Measurements from ENCODE around the gene PSMA6. TPM values are rescaled to one million over a fixed set of nuclear protein-coding genes. Genes with fewer than 3 reads are reported as not detected.

PSMA6 gene
- total and polyA plus RNA-seq, 2 of the 13 experiments (the other 11 are each of a cell fraction or from before 2014, with no cell fraction given), result 525 to 1,109 TPM

DNA sequence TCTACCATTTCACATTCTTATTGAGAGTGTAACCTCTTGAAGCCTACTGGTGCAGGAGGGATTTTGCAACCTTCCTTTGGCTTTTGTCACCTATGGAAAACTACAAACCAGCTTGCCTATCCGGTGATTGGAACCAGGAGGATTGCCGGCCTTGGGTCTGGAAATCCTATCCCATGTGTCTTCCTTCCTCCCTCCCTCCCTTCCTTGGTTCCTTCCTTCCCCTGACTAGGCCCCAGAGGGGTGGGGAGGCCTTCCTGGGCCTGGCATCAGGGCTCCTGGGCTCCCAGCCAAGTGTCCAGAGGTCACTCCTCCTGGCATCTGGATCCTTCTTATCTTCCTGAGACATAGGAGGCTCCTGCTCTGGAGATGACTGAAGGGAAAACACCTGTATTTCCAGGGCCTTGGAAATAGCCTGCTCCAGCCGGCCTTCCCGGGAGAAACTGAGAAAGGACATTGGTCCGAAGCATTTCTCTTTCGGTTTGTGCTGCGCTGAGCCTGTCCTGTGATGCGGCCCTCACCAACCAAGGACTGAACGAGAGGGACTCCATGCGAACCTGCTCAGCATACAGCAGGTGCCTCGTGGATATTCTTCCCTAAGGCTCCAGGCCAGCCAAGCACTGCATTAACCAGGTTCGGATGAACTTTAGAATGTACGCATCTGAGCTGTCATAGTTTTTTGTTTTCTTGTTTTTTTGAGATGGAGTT lies 43.4 kb downstream of the PSMA6 start (continued):
- TF ChIP-seq, protein P1, sequence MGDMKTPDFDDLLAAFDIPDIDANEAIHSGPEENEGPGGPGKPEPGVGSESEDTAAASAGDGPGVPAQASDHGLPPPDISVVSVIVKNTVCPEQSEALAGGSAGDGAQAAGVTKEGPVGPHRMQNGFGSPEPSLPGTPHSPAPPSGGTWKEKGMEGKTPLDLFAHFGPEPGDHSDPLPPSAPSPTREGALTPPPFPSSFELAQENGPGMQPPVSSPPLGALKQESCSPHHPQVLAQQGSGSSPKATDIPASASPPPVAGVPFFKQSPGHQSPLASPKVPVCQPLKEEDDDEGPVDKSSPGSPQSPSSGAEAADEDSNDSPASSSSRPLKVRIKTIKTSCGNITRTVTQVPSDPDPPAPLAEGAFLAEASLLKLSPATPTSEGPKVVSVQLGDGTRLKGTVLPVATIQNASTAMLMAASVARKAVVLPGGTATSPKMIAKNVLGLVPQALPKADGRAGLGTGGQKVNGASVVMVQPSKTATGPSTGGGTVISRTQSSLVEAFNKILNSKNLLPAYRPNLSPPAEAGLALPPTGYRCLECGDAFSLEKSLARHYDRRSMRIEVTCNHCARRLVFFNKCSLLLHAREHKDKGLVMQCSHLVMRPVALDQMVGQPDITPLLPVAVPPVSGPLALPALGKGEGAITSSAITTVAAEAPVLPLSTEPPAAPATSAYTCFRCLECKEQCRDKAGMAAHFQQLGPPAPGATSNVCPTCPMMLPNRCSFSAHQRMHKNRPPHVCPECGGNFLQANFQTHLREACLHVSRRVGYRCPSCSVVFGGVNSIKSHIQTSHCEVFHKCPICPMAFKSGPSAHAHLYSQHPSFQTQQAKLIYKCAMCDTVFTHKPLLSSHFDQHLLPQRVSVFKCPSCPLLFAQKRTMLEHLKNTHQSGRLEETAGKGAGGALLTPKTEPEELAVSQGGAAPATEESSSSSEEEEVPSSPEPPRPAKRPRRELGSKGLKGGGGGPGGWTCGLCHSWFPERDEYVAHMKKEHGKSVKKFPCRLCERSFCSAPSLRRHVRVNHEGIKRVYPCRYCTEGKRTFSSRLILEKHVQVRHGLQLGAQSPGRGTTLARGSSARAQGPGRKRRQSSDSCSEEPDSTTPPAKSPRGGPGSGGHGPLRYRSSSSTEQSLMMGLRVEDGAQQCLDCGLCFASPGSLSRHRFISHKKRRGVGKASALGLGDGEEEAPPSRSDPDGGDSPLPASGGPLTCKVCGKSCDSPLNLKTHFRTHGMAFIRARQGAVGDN (CRISPR knock-in tag; IDR thresholded peaks at IDR 0.05), result peak; percentile 74
- TF ChIP-seq SMAD1 (CRISPR knock-in tag; IDR thresholded peaks at IDR 0.05; ENCODE audit: borderline replicate concordance, low read depth) (no peak), U2AF2 (IDR thresholded peaks at IDR 0.05; ENCODE audit: low read depth, low read length) (peak; percentile 75; the same call in 1 of the 2 replicates), POGZ (CRISPR knock-in tag; IDR thresholded peaks at IDR 0.05) (no peak), HMG20B (CRISPR knock-in tag; conservative IDR thresholded peaks at IDR 0.05) (peak; percentile 41; the same call in 1 of the 2 replicates), ZNF232 (CRISPR knock-in tag; IDR thresholded peaks at IDR 0.05; ENCODE audit: borderline replicate concordance) (peak; percentile 94; the same call in 1 of the 2 replicates), KDM6A (CRISPR knock-in tag; IDR thresholded peaks at IDR 0.05; ENCODE audit: low read depth) (0 out of 2 replicates have a peak, but pooled peaks have one; percentile 17), ZNF501 (CRISPR knock-in tag; IDR thresholded peaks at IDR 0.05) (no peak), ZMYM4 (CRISPR knock-in tag; IDR thresholded peaks at IDR 0.05) (no peak), RXRB (CRISPR knock-in tag; IDR thresholded peaks at IDR 0.05; ENCODE audit: borderline replicate concordance) (peak; percentile 70), ZNF30 (CRISPR knock-in tag; IDR thresholded peaks at IDR 0.05) (no peak), ZBTB3 (CRISPR knock-in tag; IDR thresholded peaks at IDR 0.05; ENCODE audit: borderline replicate concordance, low read depth) (no peak), SMARCC2 (IDR thresholded peaks at IDR 0.05) (no peak), NFIB (CRISPR knock-in tag; IDR thresholded peaks at IDR 0.05; ENCODE audit: borderline replicate concordance) (no peak), CBFB (CRISPR knock-in tag; IDR thresholded peaks at IDR 0.05) (0 out of 2 replicates have a peak, but pooled peaks have one; percentile 40), MEF2D (CRISPR knock-in tag; IDR thresholded peaks at IDR 0.05) (no peak), PITX1 (CRISPR knock-in tag; IDR thresholded peaks at IDR 0.05) (peak; percentile 74)
- TF ChIP-seq, protein P2, sequence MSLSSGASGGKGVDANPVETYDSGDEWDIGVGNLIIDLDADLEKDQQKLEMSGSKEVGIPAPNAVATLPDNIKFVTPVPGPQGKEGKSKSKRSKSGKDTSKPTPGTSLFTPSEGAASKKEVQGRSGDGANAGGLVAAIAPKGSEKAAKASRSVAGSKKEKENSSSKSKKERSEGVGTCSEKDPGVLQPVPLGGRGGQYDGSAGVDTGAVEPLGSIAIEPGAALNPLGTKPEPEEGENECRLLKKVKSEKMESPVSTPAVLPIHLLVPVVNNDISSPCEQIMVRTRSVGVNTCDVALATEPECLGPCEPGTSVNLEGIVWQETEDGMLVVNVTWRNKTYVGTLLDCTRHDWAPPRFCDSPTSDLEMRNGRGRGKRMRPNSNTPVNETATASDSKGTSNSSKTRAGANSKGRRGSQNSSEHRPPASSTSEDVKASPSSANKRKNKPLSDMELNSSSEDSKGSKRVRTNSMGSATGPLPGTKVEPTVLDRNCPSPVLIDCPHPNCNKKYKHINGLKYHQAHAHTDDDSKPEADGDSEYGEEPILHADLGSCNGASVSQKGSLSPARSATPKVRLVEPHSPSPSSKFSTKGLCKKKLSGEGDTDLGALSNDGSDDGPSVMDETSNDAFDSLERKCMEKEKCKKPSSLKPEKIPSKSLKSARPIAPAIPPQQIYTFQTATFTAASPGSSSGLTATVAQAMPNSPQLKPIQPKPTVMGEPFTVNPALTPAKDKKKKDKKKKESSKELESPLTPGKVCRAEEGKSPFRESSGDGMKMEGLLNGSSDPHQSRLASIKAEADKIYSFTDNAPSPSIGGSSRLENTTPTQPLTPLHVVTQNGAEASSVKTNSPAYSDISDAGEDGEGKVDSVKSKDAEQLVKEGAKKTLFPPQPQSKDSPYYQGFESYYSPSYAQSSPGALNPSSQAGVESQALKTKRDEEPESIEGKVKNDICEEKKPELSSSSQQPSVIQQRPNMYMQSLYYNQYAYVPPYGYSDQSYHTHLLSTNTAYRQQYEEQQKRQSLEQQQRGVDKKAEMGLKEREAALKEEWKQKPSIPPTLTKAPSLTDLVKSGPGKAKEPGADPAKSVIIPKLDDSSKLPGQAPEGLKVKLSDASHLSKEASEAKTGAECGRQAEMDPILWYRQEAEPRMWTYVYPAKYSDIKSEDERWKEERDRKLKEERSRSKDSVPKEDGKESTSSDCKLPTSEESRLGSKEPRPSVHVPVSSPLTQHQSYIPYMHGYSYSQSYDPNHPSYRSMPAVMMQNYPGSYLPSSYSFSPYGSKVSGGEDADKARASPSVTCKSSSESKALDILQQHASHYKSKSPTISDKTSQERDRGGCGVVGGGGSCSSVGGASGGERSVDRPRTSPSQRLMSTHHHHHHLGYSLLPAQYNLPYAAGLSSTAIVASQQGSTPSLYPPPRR (CRISPR knock-in tag; IDR thresholded peaks at IDR 0.05; ENCODE audit: borderline replicate concordance), result no peak; the same call in 1 of the 2 replicates
- TF ChIP-seq, protein P3, sequence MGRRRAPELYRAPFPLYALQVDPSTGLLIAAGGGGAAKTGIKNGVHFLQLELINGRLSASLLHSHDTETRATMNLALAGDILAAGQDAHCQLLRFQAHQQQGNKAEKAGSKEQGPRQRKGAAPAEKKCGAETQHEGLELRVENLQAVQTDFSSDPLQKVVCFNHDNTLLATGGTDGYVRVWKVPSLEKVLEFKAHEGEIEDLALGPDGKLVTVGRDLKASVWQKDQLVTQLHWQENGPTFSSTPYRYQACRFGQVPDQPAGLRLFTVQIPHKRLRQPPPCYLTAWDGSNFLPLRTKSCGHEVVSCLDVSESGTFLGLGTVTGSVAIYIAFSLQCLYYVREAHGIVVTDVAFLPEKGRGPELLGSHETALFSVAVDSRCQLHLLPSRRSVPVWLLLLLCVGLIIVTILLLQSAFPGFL (CRISPR knock-in tag; IDR thresholded peaks at IDR 0.05), result no peak; the same call in 1 of the 2 replicates
